Prostate gland (tissue), 2 donors: Measurements from ENCODE around the gene PADI2.

ENCODE experiments used
- POLR2A ChIP-seq: fragments of 450-650 bp; IDR thresholded peaks from one replicate; pipeline ENCODE4 v1.6.1; 2016; ENCODE audit warnings: antibody characterized with exemption, mild to moderate bottlenecking
- POLR2AphosphoS5 ChIP-seq: sonication (generic); formaldehyde crosslinking; IDR thresholded peaks from one replicate; pipeline ENCODE4 v1.6.1; 2017; ENCODE audit warnings: antibody characterized with exemption
- TF ChIP-seq, protein P1 (sequence below), 4 experiments: fragments of 200-600 bp in 2 of 4; fragments of 450-650 bp in 2 of 4; sonication (generic) in 2 of 4; IDR thresholded peaks; 1 replicate in 3 of 4; 2 replicates in 1 of 4; pipeline ENCODE4 v1.5.1; 2016 to 2019; ENCODE audit warnings: antibody characterized with exemption in 4 of 4, mild to moderate bottlenecking in 2 of 4, moderate library complexity in 2 of 4

- TF ChIP-seq, protein P1, sequence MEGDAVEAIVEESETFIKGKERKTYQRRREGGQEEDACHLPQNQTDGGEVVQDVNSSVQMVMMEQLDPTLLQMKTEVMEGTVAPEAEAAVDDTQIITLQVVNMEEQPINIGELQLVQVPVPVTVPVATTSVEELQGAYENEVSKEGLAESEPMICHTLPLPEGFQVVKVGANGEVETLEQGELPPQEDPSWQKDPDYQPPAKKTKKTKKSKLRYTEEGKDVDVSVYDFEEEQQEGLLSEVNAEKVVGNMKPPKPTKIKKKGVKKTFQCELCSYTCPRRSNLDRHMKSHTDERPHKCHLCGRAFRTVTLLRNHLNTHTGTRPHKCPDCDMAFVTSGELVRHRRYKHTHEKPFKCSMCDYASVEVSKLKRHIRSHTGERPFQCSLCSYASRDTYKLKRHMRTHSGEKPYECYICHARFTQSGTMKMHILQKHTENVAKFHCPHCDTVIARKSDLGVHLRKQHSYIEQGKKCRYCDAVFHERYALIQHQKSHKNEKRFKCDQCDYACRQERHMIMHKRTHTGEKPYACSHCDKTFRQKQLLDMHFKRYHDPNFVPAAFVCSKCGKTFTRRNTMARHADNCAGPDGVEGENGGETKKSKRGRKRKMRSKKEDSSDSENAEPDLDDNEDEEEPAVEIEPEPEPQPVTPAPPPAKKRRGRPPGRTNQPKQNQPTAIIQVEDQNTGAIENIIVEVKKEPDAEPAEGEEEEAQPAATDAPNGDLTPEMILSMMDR (IDR thresholded peaks at IDR 0.05) = no peak
- TF ChIP-seq POLR2AphosphoS5 (no peak), POLR2A (no peak)
Observed at GRCh38 chr1:17122521-17123164, 3.4 kb upstream of the PADI2 start.
